ENCODE data around the gene GLUL. TPM values are rescaled to one million over a fixed set of nuclear protein-coding genes. Genes with fewer than 3 reads are reported as not detected.
A peak's percentile ranks its signal among the peaks of the same experiment; 100 is the strongest.

GLUL gene
- total and polyA plus RNA-seq, 7 experiments from 2014 or later, result 44.9 to 357 (median 68.2) TPM

GRCh38 chr1:182389619-182390047 lies 2.0 kb downstream of the GLUL start:
- CTCF ChIA-PET, result interaction anchor here (1.1 to 1.8 kb wide), 4 partner anchors 246 to 309 kb away, joined by 4 to 8 read pairs (median 6); no protein-coding TSS in a partner anchor
- peaks cover 0 to 17% (median 0%) of the 10 kb centered on the region in 5 donors for H3K27me3 Mint-ChIP-seq
- POLR2A ChIA-PET, result interaction anchor here (0.9 to 2.2 kb wide), 2 partner anchors 245 to 303 kb away, joined by 4 to 11 read pairs; no protein-coding TSS in a partner anchor
- H3K4me1 Mint-ChIP-seq, result peaks cover 17 to 49% (median 29%) of the 10 kb centered on the region in 7 donors
- H3K36me3 ChIP-seq (ENCODE audit: control insufficient read depth in 2 of 3, insufficient read depth in 3 of 3, low read length in 3 of 3), result peaks cover 0 to 32% (median 0%) of the 10 kb centered on the region in 3 experiments
- H3K4me1 ChIP-seq (ENCODE audit: control insufficient read depth in 2 of 2, insufficient read depth in 2 of 2, low read length in 2 of 2), result peaks cover 10 to 14% of the 10 kb centered on the region in 2 donors
- H3K27ac Mint-ChIP-seq, result peak overlapping the region; percentile 81 to 95 (median 88)
- H3K4me3 Mint-ChIP-seq, result peak overlapping the region; percentile 83 to 98 (median 93)
- DNase-seq, result no peak
- peak overlapping the region; percentile 73 for H3K4me3 ChIP-seq (ENCODE audit: low read length)
- H3K27ac ChIP-seq (ENCODE audit: low read depth, low read length), result peak overlapping the region; percentile 64
- no peak for ATAC-seq
- H3K9me3 Mint-ChIP-seq, result peaks cover 0 to 2% (median 0%) of the 10 kb centered on the region in 11 donors
- intact Hi-C loops (cut with micrococcal nuclease), result loop anchor here (1.0 to 10.0 kb wide), 9 partner anchors 32 to 1083 kb away; partner anchors contain the start of genes RGS16 (in 2 of the 2), RNASEL (in 2 of the 2), CACNA1E (in 1 of the 2) and NPL (in 1 of the 2)
- H3K9me3 ChIP-seq (ENCODE audit: control insufficient read depth in 2 of 3, low read length in 3 of 3), result no peaks in the 10 kb centered on the region
- no peaks in the 10 kb centered on the region for H3K27me3 ChIP-seq (ENCODE audit: control insufficient read depth in 2 of 2, insufficient read depth in 2 of 2, low read length in 2 of 2)
- peaks cover 13 to 53% (median 17%) of the 10 kb centered on the region in 5 donors for H3K36me3 Mint-ChIP-seq

- peak overlapping the region; percentile 2 to 98 (median 89) for H3K4me3 Mint-ChIP-seq
- H3K9me3 Mint-ChIP-seq, result peaks cover 0 to 2% (median 0%) of the 10 kb centered on the region in 11 donors
- POLR2A ChIA-PET, result interaction anchor here (2.2 kb wide), 1 partner anchor 301 kb away, joined by 11 read pairs; no protein-coding TSS in a partner anchor
- DNase-seq, result no peak
- Histone ChIP-seq H3K27ac (ENCODE audit: low read depth, low read length) (peak overlapping the region; percentile 64), H3K4me1 (ENCODE audit: control insufficient read depth in 2 of 2, insufficient read depth in 2 of 2, low read length in 2 of 2) (peaks cover 10 to 14% of the 10 kb centered on the region in 2 donors), H3K4me3 (ENCODE audit: low read length) (no peak overlapping the region), H3K27me3 (ENCODE audit: control insufficient read depth in 2 of 2, insufficient read depth in 2 of 2, low read length in 2 of 2) (no peaks in the 10 kb centered on the region), H3K9me3 (ENCODE audit: control insufficient read depth in 2 of 3, low read length in 3 of 3) (no peaks in the 10 kb centered on the region), H3K36me3 (ENCODE audit: control insufficient read depth in 2 of 3, insufficient read depth in 3 of 3, low read length in 3 of 3) (peaks cover 0 to 43% (median 0%) of the 10 kb centered on the region in 3 experiments)
- no peak for ATAC-seq
- peaks cover 17 to 46% (median 29%) of the 10 kb centered on the region in 7 donors for H3K4me1 Mint-ChIP-seq
- peaks cover 0 to 16% (median 0%) of the 10 kb centered on the region in 5 donors for H3K27me3 Mint-ChIP-seq
- intact Hi-C loops (cut with micrococcal nuclease), result no loop called here
- CTCF ChIA-PET, result interaction anchor here (1.5 kb wide), 2 partner anchors 244 to 308 kb away, joined by 4 to 5 read pairs; no protein-coding TSS in a partner anchor
- peaks cover 19 to 61% (median 25%) of the 10 kb centered on the region in 5 donors for H3K36me3 Mint-ChIP-seq
- H3K27ac Mint-ChIP-seq, result peak overlapping the region in 8 of 9 donors; percentile 51 to 95 (median 88)
Measured at GRCh38 chr1:182388392-182389134, 3.0 kb downstream of the GLUL start.

- H3K27me3 ChIP-seq (ENCODE audit: control insufficient read depth in 2 of 2, insufficient read depth in 2 of 2, low read length in 2 of 2), result no peaks in the 10 kb centered on the region
- no peaks in the 10 kb centered on the region for H3K9me3 ChIP-seq (ENCODE audit: control insufficient read depth in 2 of 3, low read length in 3 of 3)
- no peak for DNase-seq
- no peak overlapping the region for H3K4me3 ChIP-seq (ENCODE audit: low read length)
- Mint-ChIP-seq H3K27ac (peak overlapping the region in 3 of 9 donors; percentile 26 to 47 (median 41)), H3K4me1 (peaks cover 17 to 39% (median 22%) of the 10 kb centered on the region in 7 donors), H3K4me3 (no peak overlapping the region), H3K27me3 (peaks cover 0 to 8% (median 0%) of the 10 kb centered on the region in 5 donors), H3K9me3 (peaks cover 0 to 2% (median 0%) of the 10 kb centered on the region in 11 donors), H3K36me3 (peaks cover 19 to 64% (median 25%) of the 10 kb centered on the region in 5 donors)
- H3K36me3 ChIP-seq (ENCODE audit: control insufficient read depth in 2 of 3, insufficient read depth in 3 of 3, low read length in 3 of 3), result peaks cover 0 to 43% (median 0%) of the 10 kb centered on the region in 3 experiments
- ChIA-PET CTCF (interaction anchor here (0.8 to 1.5 kb wide), 3 partner anchors 9 to 303 kb away, joined by 3 to 6 read pairs (median 4); no protein-coding TSS in a partner anchor), POLR2A (no interaction called here)
- no peak for ATAC-seq
- no peak overlapping the region for H3K27ac ChIP-seq (ENCODE audit: low read depth, low read length)
- H3K4me1 ChIP-seq (ENCODE audit: control insufficient read depth in 2 of 2, insufficient read depth in 2 of 2, low read length in 2 of 2), result peaks cover 10 to 14% of the 10 kb centered on the region in 2 donors
- intact Hi-C loops (cut with micrococcal nuclease), result no loop called here
Measured at GRCh38 chr1:182387566-182387965, 4.0 kb downstream of the GLUL start.

- intact Hi-C loops (cut with micrococcal nuclease), result no loop called here
- peaks cover 17 to 38% (median 18%) of the 10 kb centered on the region in 7 donors for H3K4me1 Mint-ChIP-seq
- H3K9me3 Mint-ChIP-seq, result peaks cover 0 to 2% (median 0%) of the 10 kb centered on the region in 11 donors
- no peak overlapping the region for H3K27ac ChIP-seq (ENCODE audit: low read depth, low read length)
- POLR2A ChIA-PET, result no interaction called here
- peaks cover 0 to 8% (median 0%) of the 10 kb centered on the region in 5 donors for H3K27me3 Mint-ChIP-seq
- ATAC-seq, result no peak
- peaks cover 0 to 43% (median 0%) of the 10 kb centered on the region in 3 experiments for H3K36me3 ChIP-seq (ENCODE audit: control insufficient read depth in 2 of 3, insufficient read depth in 3 of 3, low read length in 3 of 3)
- H3K4me3 ChIP-seq (ENCODE audit: low read length), result no peak overlapping the region
- H3K4me1 ChIP-seq (ENCODE audit: control insufficient read depth in 2 of 2, insufficient read depth in 2 of 2, low read length in 2 of 2), result peaks cover 10% of the 10 kb centered on the region in 2 donors
- H3K36me3 Mint-ChIP-seq, result peaks cover 22 to 70% (median 25%) of the 10 kb centered on the region in 5 donors
- H3K9me3 ChIP-seq (ENCODE audit: control insufficient read depth in 2 of 3, low read length in 3 of 3), result no peaks in the 10 kb centered on the region
- DNase-seq, result no peak
- no peak overlapping the region for H3K27ac Mint-ChIP-seq
- CTCF ChIA-PET, result interaction anchor here (0.8 to 1.5 kb wide), 3 partner anchors 10 to 302 kb away, joined by 3 to 6 read pairs (median 4); no protein-coding TSS in a partner anchor
- H3K4me3 Mint-ChIP-seq, result no peak overlapping the region
- no peaks in the 10 kb centered on the region for H3K27me3 ChIP-seq (ENCODE audit: control insufficient read depth in 2 of 2, insufficient read depth in 2 of 2, low read length in 2 of 2)
Measured at GRCh38 chr1:182386980-182387379, 4.6 kb downstream of the GLUL start.

- ChIA-PET CTCF (interaction anchor here (0.8 to 1.5 kb wide), 2 partner anchors 11 to 301 kb away, joined by 3 to 6 read pairs; no protein-coding TSS in a partner anchor), POLR2A (no interaction called here)
- Histone ChIP-seq H3K9me3 (ENCODE audit: control insufficient read depth in 2 of 3, low read length in 3 of 3) (no peaks in the 10 kb centered on the region), H3K36me3 (ENCODE audit: control insufficient read depth in 2 of 3, insufficient read depth in 3 of 3, low read length in 3 of 3) (peaks cover 0 to 43% (median 0%) of the 10 kb centered on the region in 3 experiments), H3K4me3 (ENCODE audit: low read length) (no peak overlapping the region), H3K27me3 (ENCODE audit: control insufficient read depth in 2 of 2, insufficient read depth in 2 of 2, low read length in 2 of 2) (no peaks in the 10 kb centered on the region), H3K27ac (ENCODE audit: low read depth, low read length) (no peak overlapping the region), H3K4me1 (ENCODE audit: control insufficient read depth in 2 of 2, insufficient read depth in 2 of 2, low read length in 2 of 2) (peaks cover 10% of the 10 kb centered on the region in 2 donors)
- H3K9me3 Mint-ChIP-seq, result peaks cover 0 to 2% (median 0%) of the 10 kb centered on the region in 11 donors
- H3K4me1 Mint-ChIP-seq, result peaks cover 17 to 38% (median 18%) of the 10 kb centered on the region in 7 donors
- peaks cover 0 to 7% (median 0%) of the 10 kb centered on the region in 5 donors for H3K27me3 Mint-ChIP-seq
- H3K36me3 Mint-ChIP-seq, result peaks cover 21 to 73% (median 25%) of the 10 kb centered on the region in 5 donors
- H3K4me3 Mint-ChIP-seq, result no peak overlapping the region
- ATAC-seq (no peak), DNase-seq (no peak)
- no peak overlapping the region for H3K27ac Mint-ChIP-seq
- intact Hi-C loops (cut with micrococcal nuclease), result no loop called here
Measured at GRCh38 chr1:182385885-182386853, 5.4 kb downstream of the GLUL start.
